ENCODE results near the gene FAM9C.
A peak's percentile ranks its signal among the peaks of the same experiment; 100 is the strongest.
"Not testable (repeated sequence)": the region's sequence is repeated elsewhere in the genome, so short reads cannot be mapped to it uniquely, and the experiment has no call there.

FAM9C gene

GRCh38 chrX:13029887-13030771, 14.3 kb downstream of the FAM9C start:
- DNase-seq: no peak

GRCh38 chrX:13029637-13029886, 14.9 kb downstream of the FAM9C start:
- no peak for DNase-seq

GRCh38 chrX:13028871-13029636, 15.4 kb downstream of the FAM9C start:
- no peak for DNase-seq

GRCh38 chrX:13026877-13027652, 17.4 kb downstream of the FAM9C start:
- no peak for DNase-seq

GRCh38 chrX:13024986-13025385, 19.4 kb downstream of the FAM9C start:
- no peak for DNase-seq

GRCh38 chrX:13023979-13024378, 20.4 kb downstream of the FAM9C start:
- DNase-seq: no peak

GRCh38 chrX:13023567-13023966, 20.9 kb downstream of the FAM9C start:
- DNase-seq: no peak

GRCh38 chrX:13022926-13023325, 21.5 kb downstream of the FAM9C start:
- peak; percentile 23 for DNase-seq

- not testable (repeated sequence) for DNase-seq
Observed at GRCh38 chrX:13016731-13017130, 27.7 kb downstream of the FAM9C start.

- peak; percentile 14 for DNase-seq
Observed at GRCh38 chrX:13015536-13016236, 28.7 kb downstream of the FAM9C start.

GRCh38 chrX:13014111-13015096, 30.0 kb downstream of the FAM9C start:
- no peak for DNase-seq

GRCh38 chrX:13013363-13014110, 30.9 kb downstream of the FAM9C start:
- peak; percentile 45 for DNase-seq

- DNase-seq: no peak
Observed at GRCh38 chrX:13010546-13010945, 33.9 kb downstream of the FAM9C start.

- DNase-seq: no peak
Observed at GRCh38 chrX:13009844-13010243, 34.6 kb downstream of the FAM9C start.

GRCh38 chrX:13009273-13009672, 35.1 kb downstream of the FAM9C start:
- peak; percentile 44 for DNase-seq

GRCh38 chrX:13008851-13009250, 35.6 kb downstream of the FAM9C start:
- no peak for DNase-seq

- DNase-seq: no peak
Observed at GRCh38 chrX:13008189-13008533, 36.3 kb downstream of the FAM9C start.

GRCh38 chrX:13007519-13008188, 36.8 kb downstream of the FAM9C start:
- peak; percentile 35 for DNase-seq

- peak; percentile 84 for DNase-seq
Observed at GRCh38 chrX:13005661-13006473, 38.6 kb downstream of the FAM9C start.
